ENCODE data around the gene CUL2.
"Not testable (repeated sequence)": the region's sequence is repeated elsewhere in the genome, so short reads cannot be mapped to it uniquely, and the experiment has no call there.

Gene CUL2

DNA sequence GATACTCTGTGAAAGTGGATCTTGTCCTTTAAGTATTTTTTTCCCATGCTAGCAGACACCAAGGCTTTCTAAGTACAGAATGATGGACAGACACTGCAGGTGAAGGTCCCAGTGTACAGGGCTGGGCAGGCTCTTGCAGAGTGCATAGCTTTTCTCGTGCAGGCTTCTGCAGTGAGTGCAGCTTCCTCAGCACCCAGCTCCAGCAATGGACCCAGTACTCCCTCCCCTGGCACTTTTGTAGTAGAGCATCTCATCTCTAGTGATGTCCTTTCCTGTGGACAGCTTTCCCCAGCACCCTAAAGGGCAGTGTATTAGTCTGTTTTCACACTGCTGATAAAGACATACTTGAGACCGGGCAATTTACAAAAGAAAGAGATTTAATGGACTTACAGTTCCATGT, 104.3 kb downstream of the CUL2 start:
- FAIRE-seq (no peak), DNase-seq (ENCODE audit: insufficient read length, low spot score) (no peak)

DNA sequence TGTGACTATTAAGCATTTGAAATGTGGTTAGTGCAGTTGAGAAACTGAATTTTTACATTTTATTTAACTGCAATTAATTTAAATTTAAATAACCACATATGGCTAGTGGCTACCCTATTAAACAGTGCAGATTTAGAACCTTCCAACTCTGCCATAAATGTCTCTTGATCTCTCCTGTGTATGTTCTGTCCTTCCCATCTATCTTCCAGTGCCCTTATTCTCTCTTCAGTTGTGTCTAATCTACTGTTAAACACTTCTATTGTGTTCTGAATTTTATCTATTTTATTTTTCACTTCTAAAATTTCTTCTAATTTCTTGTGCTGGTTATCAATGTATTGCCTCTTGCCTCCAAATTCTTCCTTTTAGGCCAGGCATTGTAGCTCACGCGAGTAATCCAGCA, 105.0 kb downstream of the CUL2 start:
- FAIRE-seq (no peak), DNase-seq (ENCODE audit: insufficient read length, low spot score) (no peak)

DNA sequence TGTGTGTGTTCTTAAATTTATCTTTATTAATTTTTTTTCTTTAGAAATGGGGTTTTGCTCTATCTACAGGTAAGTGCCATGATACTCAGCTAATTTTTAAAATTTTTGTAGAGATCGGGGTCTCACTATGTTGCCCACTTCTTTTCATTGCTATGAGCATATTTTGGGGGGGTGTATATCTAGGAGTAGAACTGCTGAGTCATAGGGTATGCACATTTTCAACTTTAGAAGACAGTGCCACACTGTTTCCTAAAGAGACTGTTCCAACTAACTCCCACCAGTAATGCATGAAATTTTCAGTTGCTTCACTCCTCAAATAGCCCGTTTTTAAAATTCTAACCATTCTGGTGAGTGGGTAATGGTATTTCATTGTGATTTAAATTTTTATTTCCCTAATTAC, 108.3 kb downstream of the CUL2 start:
- DNase-seq (ENCODE audit: insufficient read length, low spot score): no peak
- FAIRE-seq: no peak

DNA sequence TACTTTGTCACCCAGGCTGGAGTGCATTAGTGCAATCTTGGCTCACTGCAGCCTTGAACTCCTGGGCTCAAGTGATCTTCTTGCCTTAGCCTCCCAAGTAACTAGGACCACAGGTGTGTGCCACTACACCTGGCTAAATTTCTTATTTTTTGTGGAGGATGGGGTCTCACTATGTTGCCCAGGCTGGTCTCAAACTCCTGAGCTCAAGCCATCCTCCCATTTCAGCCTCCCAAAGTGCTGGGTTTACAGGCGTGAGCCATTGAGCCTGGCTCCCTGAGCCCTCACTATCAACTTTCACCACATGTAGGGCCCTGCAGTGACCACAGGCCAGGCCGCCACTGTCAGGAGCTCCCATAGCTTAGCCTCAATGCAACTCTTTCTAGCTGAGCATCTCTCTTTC, 110.2 kb downstream of the CUL2 start:
- no peak for FAIRE-seq
- DNase-seq (ENCODE audit: insufficient read length, low spot score): no peak

DNA sequence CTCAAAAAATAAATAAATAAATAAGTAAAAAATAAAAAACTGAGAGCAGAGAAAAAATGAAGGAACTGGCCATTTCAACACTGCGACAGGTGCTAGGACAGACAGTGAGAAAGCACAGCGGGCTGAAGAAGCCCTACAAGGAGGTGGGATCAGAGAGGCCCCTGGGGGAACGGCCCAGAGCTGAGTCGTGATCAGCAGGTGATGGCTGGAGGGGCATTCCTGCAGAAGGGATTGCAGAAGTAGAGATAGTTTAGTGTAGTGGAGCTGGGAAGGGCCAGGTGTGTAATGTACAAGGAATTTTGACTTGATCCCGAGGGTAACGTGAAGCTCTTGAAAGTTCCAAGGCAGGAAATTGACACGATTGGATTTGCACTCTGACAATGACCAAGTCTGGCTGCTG, 112.1 kb downstream of the CUL2 start:
- DNase-seq (ENCODE audit: insufficient read length, low spot score): no peak
- FAIRE-seq: no peak

DNA sequence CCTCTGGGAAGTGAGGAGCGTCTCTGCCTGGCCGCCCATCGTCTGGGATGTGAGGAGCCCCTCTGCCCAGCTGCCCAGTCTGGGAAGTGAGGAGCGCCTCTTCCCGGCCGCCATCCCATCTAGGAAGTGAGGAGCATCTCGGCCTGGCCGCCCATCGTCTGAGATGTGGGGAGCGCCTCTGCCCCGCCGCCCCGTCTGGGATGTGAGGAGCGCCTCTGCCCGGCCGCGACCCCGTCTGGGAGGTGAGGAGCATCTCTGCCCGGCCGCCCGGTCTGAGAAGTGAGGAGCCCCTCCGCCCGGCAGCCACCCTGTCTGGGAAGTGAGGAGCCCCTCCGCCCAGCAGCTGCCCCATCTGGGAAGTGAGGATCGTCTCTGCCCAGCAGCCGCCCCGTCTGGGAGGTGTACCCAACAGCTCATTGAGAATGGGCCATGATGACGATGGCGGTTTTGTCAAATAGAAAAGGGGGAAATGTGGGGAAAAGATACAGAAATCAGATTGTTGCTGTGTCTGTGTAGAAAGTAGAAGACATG, 113.7 kb downstream of the CUL2 start:
- not testable (repeated sequence) for DNase-seq (ENCODE audit: insufficient read length, low spot score); FAIRE-seq

DNA sequence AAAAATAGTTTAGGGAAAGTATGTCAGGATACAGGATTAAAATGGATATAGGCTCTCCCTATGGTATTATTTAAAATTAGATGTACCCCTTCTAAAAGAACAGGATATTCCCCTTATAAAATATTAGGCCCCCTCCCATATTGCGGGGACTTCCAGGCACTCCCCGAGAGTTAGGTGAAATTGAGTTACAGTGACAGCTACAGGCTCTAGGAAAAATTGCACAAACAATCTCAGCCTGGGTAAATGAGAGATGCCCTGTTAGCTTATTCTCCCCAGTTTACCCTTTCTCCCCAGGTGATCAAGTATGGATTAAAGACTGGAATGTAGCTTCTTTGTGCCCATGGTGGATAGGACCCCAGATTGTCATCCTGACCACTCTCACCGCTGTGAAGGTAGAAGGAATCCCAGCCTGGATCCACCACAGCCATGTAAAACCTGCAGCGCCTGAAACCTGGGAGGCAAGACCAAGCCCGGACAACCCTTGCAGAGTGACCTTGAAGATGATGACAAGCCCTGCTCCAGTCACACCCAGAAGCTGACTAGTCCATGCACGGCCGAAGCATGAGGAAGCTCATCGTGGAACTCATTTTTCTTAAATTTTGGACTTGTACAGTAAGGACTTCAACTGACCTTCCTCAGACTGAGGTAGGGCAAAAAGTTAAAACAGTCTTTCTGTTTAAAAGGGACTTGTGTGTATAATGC, 115.6 kb downstream of the CUL2 start:
- not testable (repeated sequence) for FAIRE-seq; DNase-seq (ENCODE audit: insufficient read length, low spot score)

DNA sequence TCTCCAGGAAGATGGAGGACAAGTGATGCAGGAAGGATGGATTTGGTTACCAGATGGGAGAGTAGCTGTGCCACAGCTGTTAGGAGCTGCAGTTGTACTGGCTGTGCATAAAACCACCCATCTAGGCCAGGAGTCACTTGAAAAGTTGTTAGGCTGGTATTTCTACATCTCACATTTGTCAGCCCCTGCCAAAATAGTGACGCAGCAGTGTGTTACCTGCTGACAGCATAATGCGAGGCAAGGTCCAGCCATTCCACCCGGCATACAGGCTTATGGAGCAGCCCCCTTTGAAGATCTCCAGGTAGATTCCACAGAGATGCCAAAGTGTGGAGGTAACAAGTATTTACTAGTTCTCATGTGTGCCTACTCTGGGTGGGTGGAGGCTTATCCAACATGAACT, 116.4 kb downstream of the CUL2 start:
- FAIRE-seq; DNase-seq (ENCODE audit: insufficient read length, low spot score): not testable (repeated sequence)

DNA sequence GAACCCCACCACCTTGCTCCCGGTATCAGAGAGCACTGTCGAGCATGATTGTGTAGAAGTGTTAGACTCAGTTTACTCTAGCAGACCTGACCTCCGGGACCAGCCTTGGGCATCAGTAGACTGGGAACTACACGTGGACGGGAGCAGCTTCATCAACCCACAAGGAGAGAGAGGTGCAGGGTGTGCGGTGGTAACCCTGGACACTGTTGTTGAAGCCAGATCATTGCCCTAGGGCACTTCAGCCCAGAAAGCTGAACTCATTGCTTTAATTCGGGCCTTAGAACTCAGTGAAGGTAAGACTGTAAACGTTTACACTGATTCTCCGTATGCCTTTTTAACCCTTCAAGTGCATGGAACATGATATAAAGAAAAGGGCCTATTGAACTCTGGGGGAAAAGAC, 117.0 kb downstream of the CUL2 start:
- not testable (repeated sequence) for DNase-seq (ENCODE audit: insufficient read length, low spot score); FAIRE-seq

DNA sequence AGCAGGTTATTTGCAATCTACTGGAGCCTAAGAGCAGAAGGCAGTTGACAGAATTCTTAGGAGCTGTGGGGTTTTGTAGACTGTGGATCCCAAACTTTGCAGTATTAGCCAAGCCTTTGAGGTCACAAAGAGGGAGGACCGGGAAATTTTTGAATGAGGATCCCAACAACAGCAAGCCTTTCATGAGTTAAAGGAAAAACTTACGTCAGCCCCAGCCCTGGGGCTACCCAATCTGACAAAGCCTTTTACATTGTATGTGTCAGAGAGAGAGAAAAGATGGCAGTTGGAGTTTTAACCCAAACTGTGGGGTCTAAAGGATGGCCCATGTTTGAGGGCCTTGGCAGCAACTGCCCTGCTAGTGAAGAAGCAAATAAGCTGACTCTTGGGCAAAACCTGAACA, 117.5 kb downstream of the CUL2 start:
- DNase-seq (ENCODE audit: insufficient read length, low spot score); FAIRE-seq: not testable (repeated sequence)

DNA sequence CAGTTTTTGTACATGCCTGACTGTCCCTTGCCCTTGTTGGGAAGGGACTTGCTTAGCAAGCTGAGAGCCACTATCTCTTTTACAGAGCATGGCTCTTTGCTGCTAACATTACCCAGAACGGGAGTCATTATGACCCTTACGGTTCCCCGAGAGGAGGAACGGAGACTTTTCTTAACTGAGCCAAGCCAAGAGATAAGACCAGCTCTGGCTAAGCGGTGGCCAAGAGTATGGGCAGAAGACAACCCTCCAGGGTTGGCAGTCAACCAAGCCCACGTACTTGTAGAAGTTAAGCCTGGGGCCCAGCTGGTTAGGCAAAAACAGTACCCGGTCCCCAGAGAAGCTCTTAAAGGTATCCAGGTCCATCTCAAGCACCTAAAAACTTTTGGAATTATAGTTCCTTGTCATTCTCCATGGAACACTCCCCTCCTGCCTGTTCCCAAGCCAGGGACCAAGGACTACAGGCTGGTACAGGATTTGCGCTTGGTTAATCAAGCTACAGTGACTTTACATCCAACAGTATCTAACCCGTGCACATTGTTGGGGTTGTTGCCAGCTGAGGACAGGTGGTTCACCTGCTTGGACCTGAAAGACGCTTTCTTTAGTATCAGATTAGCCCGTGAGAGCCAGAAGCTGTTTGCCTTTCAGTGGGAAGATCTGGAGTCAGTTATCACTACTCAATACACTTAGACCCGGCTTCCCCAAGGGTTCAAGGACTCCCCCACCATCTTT, 118.4 kb downstream of the CUL2 start:
- not testable (repeated sequence) for DNase-seq (ENCODE audit: insufficient read length, low spot score); FAIRE-seq

DNA sequence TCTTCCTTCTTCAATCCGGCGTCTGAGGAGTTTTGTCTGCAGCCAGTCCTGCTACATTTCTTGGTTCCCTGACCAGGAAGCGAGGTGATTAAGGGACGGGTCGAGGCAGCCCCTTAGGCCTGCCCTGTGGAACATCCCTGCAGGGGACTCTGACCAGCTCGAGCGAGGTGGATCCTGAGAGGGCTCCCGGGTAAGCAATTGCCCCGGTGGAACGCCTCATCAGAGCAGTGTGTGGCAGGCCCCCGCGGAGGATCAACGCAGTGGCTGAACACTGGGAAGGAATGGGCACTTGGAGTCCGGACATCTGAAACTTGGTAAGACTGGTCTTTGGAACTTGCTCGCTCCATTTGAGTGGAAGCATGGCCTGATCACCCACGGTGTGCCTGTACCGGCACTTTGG, 121.0 kb downstream of the CUL2 start:
- DNase-seq (ENCODE audit: insufficient read length, low spot score) (no peak), FAIRE-seq (no peak)

DNA sequence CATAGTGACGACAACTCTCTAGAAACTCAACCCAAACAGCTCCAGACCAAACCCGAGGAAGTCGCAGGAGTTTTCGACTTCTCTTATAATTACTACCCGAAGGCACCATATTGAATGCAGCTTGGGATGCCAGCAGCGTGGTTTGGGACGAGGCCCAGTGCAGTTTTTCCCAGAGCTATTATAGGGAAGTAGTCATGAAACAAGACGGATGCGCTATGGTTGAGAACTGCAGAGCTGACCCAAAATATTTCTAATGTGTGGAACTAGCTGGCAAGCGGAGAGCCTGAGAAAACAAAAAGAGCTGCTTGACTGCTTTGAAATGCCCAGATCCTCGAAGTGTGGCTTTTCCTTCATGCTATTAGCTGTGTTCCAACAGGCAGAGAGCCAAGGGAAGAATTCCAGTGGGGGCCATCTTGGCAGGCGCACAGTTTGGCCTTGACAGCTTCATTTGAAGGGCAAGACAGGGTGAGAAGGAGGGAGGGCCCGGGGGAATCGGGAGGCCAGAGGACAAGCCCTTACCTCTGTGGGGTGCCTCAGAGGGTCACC, 122.7 kb downstream of the CUL2 start:
- FAIRE-seq: no peak
- no peak for DNase-seq (ENCODE audit: insufficient read length, low spot score)

DNA sequence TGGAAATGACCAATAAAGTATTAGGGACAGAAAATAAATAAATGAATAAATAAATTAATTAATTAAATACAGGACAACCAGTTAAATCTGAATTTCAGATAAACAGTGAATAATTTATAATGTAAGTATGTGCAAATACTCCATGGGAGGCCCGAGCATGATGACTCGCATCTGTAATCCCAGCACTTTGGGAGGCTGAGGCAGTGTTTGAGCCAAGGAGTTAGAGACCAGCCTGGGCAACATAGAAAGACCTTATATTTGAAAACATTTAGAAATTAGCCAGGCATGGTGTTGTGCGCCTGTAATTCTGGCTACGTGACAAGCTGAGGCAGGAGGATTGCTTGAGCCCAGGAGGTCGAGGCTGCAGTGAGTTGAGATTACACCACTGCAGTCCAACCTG, 123.7 kb downstream of the CUL2 start:
- DNase-seq (ENCODE audit: insufficient read length, low spot score) (no peak), FAIRE-seq (no peak)

DNA sequence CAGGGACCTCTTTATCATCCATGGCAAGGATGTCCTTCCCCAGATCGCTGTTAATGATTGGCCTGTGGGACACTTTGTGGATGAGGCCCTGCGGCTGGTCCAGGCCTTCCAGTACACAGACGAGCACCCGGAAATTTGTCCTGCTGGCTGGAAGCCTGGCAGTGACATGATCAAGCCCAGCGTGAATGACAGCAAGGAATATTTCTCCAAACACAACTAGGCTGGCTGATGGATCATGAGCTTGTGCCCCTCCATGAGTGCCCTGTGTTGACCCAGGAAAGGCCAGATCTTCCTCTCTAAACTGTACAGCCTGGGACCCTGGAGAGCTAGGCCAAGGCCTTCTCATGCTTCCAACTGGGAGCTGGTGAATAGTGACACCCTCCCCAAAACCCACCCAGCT, 124.1 kb downstream of the CUL2 start:
- DNase-seq (ENCODE audit: insufficient read length, low spot score) (no peak), FAIRE-seq (no peak)

DNA sequence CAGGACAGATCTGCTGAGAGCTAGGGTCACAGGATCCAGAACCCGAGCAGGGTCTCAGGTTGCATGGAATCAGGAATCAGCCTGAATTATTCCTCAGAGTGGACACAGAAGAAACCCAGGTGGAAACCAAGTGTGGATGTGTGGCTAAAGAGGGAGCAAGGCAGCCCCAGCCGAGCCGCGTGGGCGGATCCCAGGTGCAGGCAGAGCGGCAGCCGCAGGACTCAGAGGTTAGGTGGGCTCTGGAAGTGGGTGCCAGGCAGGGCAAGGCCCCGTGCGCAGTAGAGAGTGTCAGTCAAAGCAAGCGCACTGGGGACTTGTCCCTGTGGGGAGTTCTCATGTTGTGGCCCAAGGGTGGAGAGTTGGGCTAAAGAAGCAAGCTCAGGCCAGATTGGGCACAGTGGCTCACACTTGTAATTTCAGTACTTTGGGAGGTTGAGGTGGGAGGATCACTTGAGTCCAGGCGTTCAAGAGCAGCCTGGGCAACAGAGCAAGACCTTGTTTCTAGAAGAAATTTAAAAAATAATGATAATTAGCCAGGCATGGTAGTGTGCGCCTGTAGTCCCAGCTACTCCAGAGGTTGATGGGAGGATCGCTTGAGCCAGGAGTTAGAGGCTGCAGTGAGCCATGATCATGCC, 125.9 kb downstream of the CUL2 start:
- DNase-seq (ENCODE audit: insufficient read length, low spot score) (no peak), FAIRE-seq (no peak)

DNA sequence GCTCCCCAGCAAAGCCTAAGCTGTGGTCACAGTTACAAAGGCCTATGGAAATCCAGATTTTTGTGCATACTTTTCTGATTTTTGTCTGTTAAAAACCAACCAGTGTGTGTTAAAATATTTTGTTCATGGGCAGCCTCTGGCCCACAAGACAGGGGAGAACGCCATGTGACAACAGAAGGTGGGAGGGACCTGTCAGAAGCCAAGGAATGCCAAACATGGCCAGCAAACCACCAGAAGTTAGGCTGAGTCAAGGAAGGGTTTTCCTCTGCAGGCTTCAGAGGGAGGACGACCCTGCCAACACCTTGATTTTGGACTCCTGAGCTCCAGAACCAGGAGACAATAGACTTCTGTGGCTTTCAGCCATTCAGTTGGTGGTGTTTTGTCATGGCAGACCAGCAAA, 127.3 kb downstream of the CUL2 start:
- FAIRE-seq (no peak), DNase-seq (ENCODE audit: insufficient read length, low spot score) (no peak)

DNA sequence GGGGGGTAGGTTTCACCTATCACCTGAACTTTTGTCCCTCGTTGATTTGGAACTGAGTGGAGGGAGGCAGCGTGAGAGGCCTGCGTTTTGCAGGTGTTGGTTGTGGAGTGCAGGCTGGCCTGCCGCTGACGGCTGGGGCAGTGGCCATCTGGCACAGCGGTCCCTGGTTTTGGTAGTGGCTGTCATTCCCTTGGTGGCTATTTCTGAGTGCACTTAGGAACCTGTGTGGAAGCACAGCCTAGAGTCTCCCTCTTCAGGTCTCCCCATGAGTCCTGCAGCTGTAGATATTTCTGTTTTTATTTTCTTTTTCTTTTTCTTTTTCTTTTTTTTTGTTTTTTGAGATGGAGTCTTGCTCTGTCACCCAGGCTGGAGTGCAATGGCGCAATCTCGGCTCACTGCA, 129.2 kb downstream of the CUL2 start:
- DNase-seq (ENCODE audit: insufficient read length, low spot score) (no peak), FAIRE-seq (no peak)

DNA sequence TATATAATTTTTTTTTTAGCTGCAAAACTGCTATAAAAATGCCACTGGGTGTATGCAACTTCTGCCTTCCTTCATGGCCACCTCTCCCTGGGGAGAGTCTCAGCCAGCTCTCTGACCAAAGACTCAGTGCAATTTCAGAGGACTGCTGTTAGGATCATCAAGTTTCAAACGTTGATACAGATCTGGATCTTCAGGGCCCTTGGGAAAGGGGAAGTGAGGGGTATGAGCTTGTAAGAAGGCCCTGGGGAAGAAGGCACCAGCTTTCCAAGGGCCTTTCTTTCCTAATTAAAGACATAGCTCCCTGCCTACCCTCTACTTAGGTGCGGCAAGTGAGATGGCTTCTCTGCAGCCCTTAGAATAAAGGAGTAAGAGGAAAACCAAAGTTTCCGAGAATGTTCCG, 130.4 kb downstream of the CUL2 start:
- FAIRE-seq: no peak
- no peak for DNase-seq (ENCODE audit: insufficient read length, low spot score)

DNA sequence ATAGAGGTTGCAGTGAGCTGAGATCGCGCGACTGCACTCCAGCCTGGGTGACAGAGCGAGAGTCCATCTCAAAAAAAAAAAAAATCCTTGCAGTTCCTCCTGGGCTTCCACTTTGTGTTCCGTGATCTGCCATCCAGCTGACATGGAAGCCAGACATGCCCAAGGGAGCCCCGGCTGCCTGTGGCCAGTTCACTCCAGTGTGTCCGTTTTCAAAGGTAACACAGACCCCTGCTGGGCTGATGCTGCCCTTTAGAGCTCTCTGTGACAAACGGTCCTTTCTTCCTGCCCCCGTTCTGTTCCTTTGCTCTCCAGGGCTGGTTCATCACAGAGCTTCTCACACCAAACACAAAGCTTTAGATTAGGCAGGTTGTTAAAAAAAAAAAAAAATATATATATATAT, 130.8 kb downstream of the CUL2 start:
- no peak for FAIRE-seq

More for the DNA sequence above, 130.8 kb downstream of the CUL2 start:
- DNase-seq (ENCODE audit: insufficient read length, low spot score): no peak
